ENCODE data around the gene PTPN13. TPM values are rescaled to one million over a fixed set of nuclear protein-coding genes. Genes with fewer than 3 reads are reported as not detected.
A peak's percentile ranks its signal among the peaks of the same experiment; 100 is the strongest.

The PTPN13 gene
- total RNA-seq, 2 donors from 2014 or later: 9.1 to 26.7 TPM

GRCh38 chr4:86565651-86566050, 28.5 kb upstream of the PTPN13 start:
- ATAC-seq: no peak
- Histone ChIP-seq H3K27ac (no peak overlapping the region), H3K9me3 (no peaks in the 10 kb centered on the region), H3K36me3 (replicated peaks in 1 of 2; ENCODE audit: insufficient read depth in 1 of 2, low read depth in 2 of 2) (no peaks in the 10 kb centered on the region), H3K4me3 (no peak overlapping the region), H3K27me3 (no peaks in the 10 kb centered on the region), H3K4me1 (no peaks in the 10 kb centered on the region)
- 72 to 80% methylated on average over 2 of the region's 2 CpGs for WGBS, 2 donors
- TF ChIP-seq CTCF (IDR thresholded peaks at IDR 0.05) (no peak), POLR2A (IDR thresholded peaks at IDR 0.05) (no peak)
- no peak for DNase-seq
- intact Hi-C loops (cut with DNase I): no loop called here

GRCh38 chr4:86569103-86569870, 24.8 kb upstream of the PTPN13 start:
- Histone ChIP-seq H3K36me3 (replicated peaks in 1 of 2; ENCODE audit: insufficient read depth in 1 of 2, low read depth in 2 of 2) (no peaks in the 10 kb centered on the region), H3K4me1 (no peaks in the 10 kb centered on the region), H3K27ac (no peak overlapping the region), H3K4me3 (no peak overlapping the region), H3K9me3 (no peaks in the 10 kb centered on the region), H3K27me3 (no peaks in the 10 kb centered on the region)
- TF ChIP-seq POLR2A (IDR thresholded peaks at IDR 0.05) (no peak), CTCF (IDR thresholded peaks at IDR 0.05) (no peak)
- DNase-seq: no peak
- WGBS, 2 donors: 63 to 65% methylated on average over 6 of the region's 6 CpGs
- ATAC-seq: no peak
- intact Hi-C loops (cut with DNase I): no loop called here

GRCh38 chr4:86579941-86580340, 14.2 kb upstream of the PTPN13 start:
- intact Hi-C loops (cut with DNase I): no loop called here

GRCh38 chr4:86582410-86582809, 11.7 kb upstream of the PTPN13 start:
- no peak for TF ChIP-seq POLR2A (IDR thresholded peaks at IDR 0.05)
- no peak for TF ChIP-seq CTCF (IDR thresholded peaks at IDR 0.05)
- Histone ChIP-seq H3K9me3 (no peaks in the 10 kb centered on the region), H3K27me3 (no peaks in the 10 kb centered on the region), H3K36me3 (replicated peaks in 1 of 2; ENCODE audit: insufficient read depth in 1 of 2, low read depth in 2 of 2) (no peaks in the 10 kb centered on the region), H3K4me3 (no peak overlapping the region), H3K4me1 (no peaks in the 10 kb centered on the region), H3K27ac (peak overlapping the region in 2 of 4 donors; percentile 17 to 55)
- ATAC-seq: peak; percentile 58
- 7 to 9% methylated on average over 2 of the region's 2 CpGs for WGBS, 2 donors
- intact Hi-C loops (cut with DNase I): no loop called here
- peak in 3 of 4 donors; percentile 16 to 42 (median 34) for DNase-seq

More at GRCh38 chr4:86579941-86580340, 14.2 kb upstream of the PTPN13 start:
- Histone ChIP-seq H3K27me3 (no peaks in the 10 kb centered on the region), H3K36me3 (replicated peaks in 1 of 2; ENCODE audit: insufficient read depth in 1 of 2, low read depth in 2 of 2) (no peaks in the 10 kb centered on the region), H3K9me3 (no peaks in the 10 kb centered on the region), H3K4me1 (no peaks in the 10 kb centered on the region), H3K4me3 (no peak overlapping the region), H3K27ac (no peak overlapping the region)
- DNase-seq (no peak), ATAC-seq (no peak)
- 56 to 71% methylated on average over 6 of the region's 6 CpGs for WGBS, 2 donors
- TF ChIP-seq POLR2A (IDR thresholded peaks at IDR 0.05): no peak
- TF ChIP-seq CTCF (IDR thresholded peaks at IDR 0.05): no peak

GRCh38 chr4:86586160-86586572, 7.9 kb upstream of the PTPN13 start:
- Histone ChIP-seq H3K4me1 (no peaks in the 10 kb centered on the region), H3K9me3 (no peaks in the 10 kb centered on the region), H3K36me3 (replicated peaks in 1 of 2; ENCODE audit: insufficient read depth in 1 of 2, low read depth in 2 of 2) (no peaks in the 10 kb centered on the region), H3K27ac (peak overlapping the region in 1 of 4 donors; percentile 2), H3K4me3 (no peak overlapping the region), H3K27me3 (no peaks in the 10 kb centered on the region)
- no peak for TF ChIP-seq POLR2A (IDR thresholded peaks at IDR 0.05)
- no peak for TF ChIP-seq CTCF (IDR thresholded peaks at IDR 0.05)
- 66 to 73% methylated on average over 4 of the region's 4 CpGs for WGBS, 2 donors
- intact Hi-C loops (cut with DNase I): no loop called here
- no peak for DNase-seq
- no peak for ATAC-seq
